Prostate gland (tissue), 2 donors: ENCODE measurements around the gene ESPNL. TPM values are rescaled to one million over a fixed set of nuclear protein-coding genes. Genes with fewer than 3 reads are reported as not detected.

Experiments
- DNase-seq: peaks from one replicate; pipeline ENCODE4 v3.0.0-alpha.2; 2019; ENCODE audit warnings: low spot score
- H3K27ac ChIP-seq, 2 donors: fragments of 200-600 bp; sonication (generic); 2 replicates each; pipeline ENCODE4 v1.5.1; 2017 to 2019
- H3K27me3 ChIP-seq: fragments of 200-600 bp; sonication (generic); replicated peaks from 2 replicates; pipeline ENCODE4 v1.5.1; 2019; ENCODE audit not compliant: insufficient read depth
- H3K36me3 ChIP-seq, 2 donors: fragments of 200-600 bp; sonication (generic); 1 replicate in 1 of 2; 2 replicates in 1 of 2; pipeline versions ENCODE4 v1.5.1 to v1.8.1; 2017 to 2019
- H3K4me1 ChIP-seq: fragments of 200-600 bp; sonication (generic); replicated peaks from 2 replicates; pipeline ENCODE4 v1.5.1; 2019
- H3K4me3 ChIP-seq, 2 donors: fragments of 200-600 bp; sonication (generic); 2 replicates each; pipeline ENCODE4 v1.5.1; 2017 to 2019
- H3K9me3 ChIP-seq: fragments of 200-600 bp; sonication (generic); 2 replicates; pipeline ENCODE4 v1.5.1; 2017
- CTCF ChIP-seq, 4 experiments: fragments of 200-600 bp in 2 of 4; fragments of 450-650 bp in 2 of 4; sonication (generic) in 2 of 4; IDR thresholded peaks; 1 replicate in 3 of 4; 2 replicates in 1 of 4; pipeline ENCODE4 v1.5.1; 2016 to 2019; ENCODE audit warnings: antibody characterized with exemption in 4 of 4, mild to moderate bottlenecking in 2 of 4, moderate library complexity in 2 of 4
- POLR2A ChIP-seq: fragments of 450-650 bp; IDR thresholded peaks from one replicate; pipeline ENCODE4 v1.6.1; 2016; ENCODE audit warnings: antibody characterized with exemption, mild to moderate bottlenecking
- POLR2AphosphoS5 ChIP-seq: sonication (generic); formaldehyde crosslinking; IDR thresholded peaks from one replicate; pipeline ENCODE4 v1.6.1; 2017; ENCODE audit warnings: antibody characterized with exemption
- WGBS: methylation state at CpG from one replicate; pipeline ENCODE4 v1.1.5; 2018; 5-methylcytosine and 5-hydroxymethylcytosine counted together
- intact Hi-C: fragments of 100-400 bp; cut with DNase I; formaldehyde crosslinking; loops from one replicate; pipeline ENCODE4 v1.14.2; 2022
- total RNA-seq, 2 donors: library from RNA; depleted of rRNA; stranded (reverse); fragments of >200 nt; gene quantifications; one replicate each; pipeline ENCODE4 v1.1.0, GENCODE V29; 2016

Gene ESPNL
- total RNA-seq, 2 donors from 2014 or later: 0.68 to 3.9 TPM

- Histone ChIP-seq H3K36me3 (no peaks in the 10 kb centered on the region), H3K9me3 (no peaks in the 10 kb centered on the region), H3K27ac (no peak overlapping the region), H3K27me3 (no peaks in the 10 kb centered on the region), H3K4me3 (no peak overlapping the region), H3K4me1 (no peaks in the 10 kb centered on the region)
- no peak for TF ChIP-seq POLR2A
- TF ChIP-seq POLR2AphosphoS5: no peak
- TF ChIP-seq CTCF (IDR thresholded peaks at IDR 0.05): no peak
- intact Hi-C loops: no loop called here
- 86% methylated on average over 18 of the region's 22 CpGs for WGBS
- no peak for DNase-seq
Measured at GRCh38 chr2:238128061-238128440, 27.9 kb downstream of the ESPNL start.

- TF ChIP-seq CTCF (IDR thresholded peaks at IDR 0.05) (no peak), POLR2A (no peak), POLR2AphosphoS5 (no peak)
- DNase-seq: no peak
- WGBS: 88% methylated on average over 26 of the region's 30 CpGs
- Histone ChIP-seq H3K27me3 (no peaks in the 10 kb centered on the region), H3K4me3 (no peak overlapping the region), H3K9me3 (no peaks in the 10 kb centered on the region), H3K27ac (no peak overlapping the region), H3K36me3 (no peaks in the 10 kb centered on the region), H3K4me1 (no peaks in the 10 kb centered on the region)
- intact Hi-C loops: no loop called here
Measured at GRCh38 chr2:238128534-238129001, 28.4 kb downstream of the ESPNL start.

- no peak for DNase-seq
- intact Hi-C loops: no loop called here
- no peaks in the 10 kb centered on the region for H3K9me3 ChIP-seq
- no peaks in the 10 kb centered on the region for H3K4me1 ChIP-seq
- no peak overlapping the region for H3K27ac ChIP-seq
- H3K27me3 ChIP-seq: no peaks in the 10 kb centered on the region
- no peaks in the 10 kb centered on the region for H3K36me3 ChIP-seq
- WGBS: 91% methylated on average over 22 of the region's 22 CpGs
- TF ChIP-seq CTCF (IDR thresholded peaks at IDR 0.05) (no peak), POLR2AphosphoS5 (no peak), POLR2A (no peak)
- no peak overlapping the region for H3K4me3 ChIP-seq
Measured at GRCh38 chr2:238129166-238130010, 29.2 kb downstream of the ESPNL start.

- Histone ChIP-seq H3K4me3 (no peak overlapping the region), H3K4me1 (no peaks in the 10 kb centered on the region), H3K27me3 (no peaks in the 10 kb centered on the region), H3K27ac (no peak overlapping the region), H3K36me3 (no peaks in the 10 kb centered on the region), H3K9me3 (no peaks in the 10 kb centered on the region)
- intact Hi-C loops: no loop called here
- DNase-seq: no peak
- no peak for TF ChIP-seq POLR2A
- TF ChIP-seq CTCF (IDR thresholded peaks at IDR 0.05): no peak
- no peak for TF ChIP-seq POLR2AphosphoS5
- 86% methylated on average over 21 of the region's 28 CpGs for WGBS
Measured at GRCh38 chr2:238130111-238130695, 30.1 kb downstream of the ESPNL start.
